ENCODE measurements around the gene CTBP1.

The CTBP1 gene

DNA sequence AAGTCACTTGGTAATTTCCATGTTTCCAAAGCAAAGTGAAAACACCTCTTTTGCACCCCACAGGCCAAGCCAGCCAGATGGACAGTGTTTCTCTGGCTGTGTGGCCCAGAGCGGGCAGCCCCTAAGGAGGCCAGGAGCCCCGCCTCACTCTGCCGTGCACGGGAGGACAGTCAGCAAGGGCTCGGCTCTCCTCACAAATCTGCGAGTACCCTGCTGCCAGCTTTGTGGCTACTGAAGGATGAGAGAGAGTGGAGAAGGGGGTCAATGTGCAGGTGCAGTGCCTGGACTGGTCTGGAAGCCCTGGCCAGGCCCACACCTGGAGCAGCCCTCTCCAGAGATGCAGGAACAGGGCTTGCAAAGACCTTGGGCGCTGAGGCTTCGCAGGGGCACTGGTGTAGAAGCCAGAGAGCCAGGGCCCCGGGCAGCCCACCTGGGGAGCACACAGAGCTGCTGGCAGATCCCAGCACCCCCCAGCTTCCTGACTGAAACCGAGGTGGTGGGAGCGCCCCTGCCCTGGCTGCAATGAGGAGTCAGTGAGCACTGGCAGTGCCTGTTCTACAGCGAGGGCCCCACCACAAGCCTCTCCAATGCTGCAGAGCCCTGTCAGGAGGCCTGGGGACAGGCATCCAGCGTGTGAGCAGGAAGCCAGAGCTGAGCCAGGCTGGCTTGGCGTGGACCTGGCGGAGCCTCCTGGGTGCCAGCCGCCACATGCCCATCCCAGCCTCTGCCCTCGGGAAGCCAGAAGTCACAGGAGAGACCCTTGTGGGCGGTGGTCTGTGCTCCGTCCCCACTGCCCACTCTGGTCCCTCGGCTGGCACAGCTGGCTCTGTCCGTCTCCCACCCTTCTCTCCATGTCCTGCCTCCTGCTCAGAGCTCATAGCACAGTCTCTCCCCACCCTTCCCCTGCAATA is 80.5 kb downstream of the CTBP1 start:
- no peak for DNase-seq (ENCODE audit: low spot score)
- in situ Hi-C loops (cut with MboI; ENCODE audit: low pct_unique_long_range_greater_than_20kb, low sequenced_read_pairs, unreplicated experiment), result no loop called here
- TF ChIP-seq, protein P1, sequence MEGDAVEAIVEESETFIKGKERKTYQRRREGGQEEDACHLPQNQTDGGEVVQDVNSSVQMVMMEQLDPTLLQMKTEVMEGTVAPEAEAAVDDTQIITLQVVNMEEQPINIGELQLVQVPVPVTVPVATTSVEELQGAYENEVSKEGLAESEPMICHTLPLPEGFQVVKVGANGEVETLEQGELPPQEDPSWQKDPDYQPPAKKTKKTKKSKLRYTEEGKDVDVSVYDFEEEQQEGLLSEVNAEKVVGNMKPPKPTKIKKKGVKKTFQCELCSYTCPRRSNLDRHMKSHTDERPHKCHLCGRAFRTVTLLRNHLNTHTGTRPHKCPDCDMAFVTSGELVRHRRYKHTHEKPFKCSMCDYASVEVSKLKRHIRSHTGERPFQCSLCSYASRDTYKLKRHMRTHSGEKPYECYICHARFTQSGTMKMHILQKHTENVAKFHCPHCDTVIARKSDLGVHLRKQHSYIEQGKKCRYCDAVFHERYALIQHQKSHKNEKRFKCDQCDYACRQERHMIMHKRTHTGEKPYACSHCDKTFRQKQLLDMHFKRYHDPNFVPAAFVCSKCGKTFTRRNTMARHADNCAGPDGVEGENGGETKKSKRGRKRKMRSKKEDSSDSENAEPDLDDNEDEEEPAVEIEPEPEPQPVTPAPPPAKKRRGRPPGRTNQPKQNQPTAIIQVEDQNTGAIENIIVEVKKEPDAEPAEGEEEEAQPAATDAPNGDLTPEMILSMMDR (IDR thresholded peaks at IDR 0.05; ENCODE audit: extremely low read depth, insufficient read depth, missing control alignments), result no peak

DNA sequence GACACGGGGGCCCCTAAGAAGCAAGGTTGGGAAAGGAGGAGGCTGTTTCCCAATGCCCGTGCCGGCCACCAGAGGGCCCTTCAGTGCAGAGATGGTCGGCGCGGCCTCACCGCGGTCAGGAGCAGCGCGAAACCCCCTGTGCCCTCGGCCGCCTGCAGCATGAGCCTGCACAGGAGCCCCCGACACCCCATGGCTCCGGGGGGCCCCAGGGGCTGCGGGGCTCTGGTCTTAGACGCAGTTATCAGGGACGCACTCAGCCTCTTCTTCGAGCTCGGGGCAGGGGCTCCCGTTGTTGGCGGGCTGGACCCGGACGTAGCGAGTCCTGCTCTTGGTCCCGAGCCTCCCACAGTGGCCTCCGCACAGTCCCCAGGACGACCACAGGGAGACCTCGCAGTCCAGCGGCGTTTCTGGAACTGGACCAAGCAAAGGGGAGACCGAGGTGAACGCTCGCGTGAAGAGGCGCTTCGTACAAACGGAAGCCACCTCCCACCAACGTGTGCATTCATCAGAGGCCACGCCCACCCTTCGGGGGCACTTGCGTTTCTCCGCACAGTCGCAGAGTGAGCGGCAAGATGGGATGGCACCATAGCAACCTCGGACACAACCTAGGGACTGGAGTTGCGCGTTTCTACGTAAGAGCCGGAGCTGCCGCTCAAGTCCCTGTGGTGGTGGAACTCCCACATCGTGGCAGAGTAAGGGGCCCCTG is 81.5 kb downstream of the CTBP1 start:
- in situ Hi-C loops (cut with MboI; ENCODE audit: low pct_unique_long_range_greater_than_20kb, low sequenced_read_pairs, unreplicated experiment), result no loop called here
- DNase-seq (ENCODE audit: low spot score), result peak; percentile 91
- TF ChIP-seq, protein P1 (IDR thresholded peaks at IDR 0.05; ENCODE audit: extremely low read depth, insufficient read depth, missing control alignments), result peak; percentile 95

DNA sequence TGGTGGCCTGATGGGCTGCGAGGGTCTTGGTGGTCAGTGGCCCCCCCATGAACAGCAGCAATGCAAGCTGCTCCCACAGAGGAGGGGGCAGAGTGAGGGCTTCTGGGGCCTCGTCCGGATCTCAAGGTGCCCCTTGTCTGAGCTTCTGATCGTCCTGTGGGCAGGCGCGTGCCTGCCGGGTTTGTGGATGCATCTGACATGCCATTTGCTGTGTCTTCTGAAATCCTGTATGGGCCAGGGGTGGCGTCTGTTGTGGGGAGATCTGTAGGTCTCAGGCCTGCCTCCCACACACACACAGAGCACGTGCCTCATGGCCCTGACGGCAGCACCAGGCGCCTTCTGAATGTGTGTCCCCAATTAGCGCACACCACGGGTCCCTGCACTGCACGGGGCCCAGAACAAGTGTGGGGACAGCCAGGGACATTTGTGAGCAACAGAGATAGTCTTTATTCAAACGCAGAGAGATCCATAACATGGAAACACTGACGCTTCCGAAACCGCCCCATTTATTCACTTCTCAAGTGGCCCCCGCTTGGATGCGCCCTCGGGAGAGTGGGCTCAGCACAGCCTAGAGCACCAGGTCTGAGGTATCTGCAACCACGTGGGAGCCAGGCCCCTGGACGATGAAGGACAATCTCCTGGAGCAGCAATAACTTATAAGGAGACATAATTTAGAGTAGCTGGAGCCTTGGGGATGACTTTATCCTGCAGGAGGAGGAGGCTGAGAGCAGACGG is 82.3 kb downstream of the CTBP1 start:
- no peak for DNase-seq (ENCODE audit: low spot score)
- in situ Hi-C loops (cut with MboI; ENCODE audit: low pct_unique_long_range_greater_than_20kb, low sequenced_read_pairs, unreplicated experiment), result no loop called here
- TF ChIP-seq, protein P1 (IDR thresholded peaks at IDR 0.05; ENCODE audit: extremely low read depth, insufficient read depth, missing control alignments), result no peak

DNA sequence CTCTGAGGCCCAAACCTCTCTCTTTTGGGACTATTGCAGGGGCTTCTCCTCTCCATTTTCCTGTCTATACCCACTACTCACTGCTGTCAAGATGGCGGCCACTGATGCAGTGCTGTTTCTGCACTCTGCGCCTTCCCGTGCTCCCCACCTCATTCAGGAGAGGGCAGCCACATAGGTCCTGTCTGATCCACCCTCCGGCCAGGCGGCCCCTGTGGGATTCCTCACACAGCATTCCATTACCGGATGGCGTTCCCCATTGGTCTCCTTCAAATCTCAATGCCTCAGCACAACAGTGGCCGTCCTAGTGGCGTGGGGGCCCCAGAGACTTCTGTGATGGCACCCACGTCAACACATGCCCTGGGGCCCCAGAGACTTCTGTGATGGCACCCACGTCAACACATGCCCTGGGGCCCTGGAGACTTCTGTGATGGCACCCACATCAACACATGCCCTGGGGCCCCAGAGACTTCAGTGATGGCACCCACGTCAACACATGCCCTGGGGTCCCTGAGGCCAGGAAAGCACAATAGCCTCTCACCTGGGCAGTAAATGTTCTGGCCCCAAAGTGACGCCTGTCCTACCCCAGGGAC is 83.9 kb downstream of the CTBP1 start:
- in situ Hi-C loops (cut with MboI; ENCODE audit: low pct_unique_long_range_greater_than_20kb, low sequenced_read_pairs, unreplicated experiment), result no loop called here
- no peak for DNase-seq (ENCODE audit: low spot score)
- TF ChIP-seq, protein P1 (IDR thresholded peaks at IDR 0.05; ENCODE audit: extremely low read depth, insufficient read depth, missing control alignments), result no peak

DNA sequence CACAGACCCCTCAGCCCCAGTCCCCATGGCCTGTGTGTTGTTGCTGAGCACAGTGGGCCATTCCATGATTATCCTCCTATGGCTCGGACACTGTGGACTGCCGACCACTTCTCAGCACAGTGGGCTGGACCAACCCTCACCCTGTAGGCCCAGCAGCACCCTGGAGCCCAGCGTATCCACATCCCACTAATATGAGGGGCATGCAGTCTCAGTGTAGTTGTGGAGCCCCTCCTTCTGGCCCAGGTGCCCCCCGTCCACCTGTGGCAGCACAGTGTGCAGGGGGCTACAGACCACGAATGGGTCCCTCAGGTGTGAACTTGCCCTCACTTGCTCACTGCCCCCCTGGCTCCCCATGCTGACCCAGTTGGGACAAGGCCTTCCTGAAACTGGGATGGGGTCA is 84.5 kb downstream of the CTBP1 start:
- TF ChIP-seq, protein P1 (IDR thresholded peaks at IDR 0.05; ENCODE audit: extremely low read depth, insufficient read depth, missing control alignments), result no peak
- in situ Hi-C loops (cut with MboI; ENCODE audit: low pct_unique_long_range_greater_than_20kb, low sequenced_read_pairs, unreplicated experiment), result no loop called here
- DNase-seq (ENCODE audit: low spot score), result no peak

DNA sequence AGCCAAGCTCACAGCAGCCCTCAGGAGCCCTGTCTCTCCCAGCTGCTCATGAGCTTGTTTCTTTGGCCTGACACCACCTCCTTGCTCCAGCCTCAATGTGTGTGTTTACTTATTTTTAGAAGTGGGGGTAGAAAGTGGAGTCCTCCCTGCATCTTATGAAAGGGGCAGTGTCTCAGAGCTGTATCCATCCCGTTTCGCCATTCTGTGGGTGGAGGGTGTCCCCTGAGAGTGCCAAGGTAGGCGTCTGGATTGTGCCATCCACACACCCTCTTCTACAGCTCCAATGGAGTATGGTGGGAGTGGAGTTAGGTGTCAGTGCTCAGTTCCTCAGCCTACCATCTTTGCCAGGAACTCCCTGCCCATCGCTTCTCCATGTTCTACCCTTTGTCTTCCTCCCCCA is 84.9 kb downstream of the CTBP1 start:
- in situ Hi-C loops (cut with MboI; ENCODE audit: low pct_unique_long_range_greater_than_20kb, low sequenced_read_pairs, unreplicated experiment), result no loop called here
- TF ChIP-seq, protein P1 (IDR thresholded peaks at IDR 0.05; ENCODE audit: extremely low read depth, insufficient read depth, missing control alignments), result no peak
- DNase-seq (ENCODE audit: low spot score), result no peak
